Iris pigment epithelial cell (primary cell): ENCODE data around the gene MRPL55.
"Not testable (repeated sequence)": the region's sequence is repeated elsewhere in the genome, so short reads cannot be mapped to it uniquely, and the experiment has no call there.

ENCODE experiments used
- DNase-seq: peaks from one replicate; pipeline ENCODE4 v3.0.0-alpha.2; 2011; ENCODE audit warnings: low read depth

Gene MRPL55

GRCh38 chr1:228122921-228123441 lies 13.9 kb upstream of the MRPL55 start:
- no peak for DNase-seq

- DNase-seq, result peak; percentile 24
These were observed 11.9 kb upstream of the MRPL55 start for GRCh38 chr1:228120857-228121489.

GRCh38 chr1:228120351-228120750 lies 11.3 kb upstream of the MRPL55 start:
- DNase-seq, result no peak

- DNase-seq, result no peak
These were observed 8.9 kb upstream of the MRPL55 start for GRCh38 chr1:228118040-228118439.

GRCh38 chr1:228117335-228117734 lies 8.2 kb upstream of the MRPL55 start:
- DNase-seq, result no peak

- DNase-seq, result no peak
These were observed 5.7 kb upstream of the MRPL55 start for GRCh38 chr1:228114827-228115226.

GRCh38 chr1:228112617-228113016 lies 3.5 kb upstream of the MRPL55 start:
- DNase-seq, result no peak

- DNase-seq, result no peak
These were observed 3.1 kb upstream of the MRPL55 start for GRCh38 chr1:228112167-228112566.

GRCh38 chr1:228111315-228111714 lies 2.2 kb upstream of the MRPL55 start:
- DNase-seq, result not testable (repeated sequence)

- no peak for DNase-seq
These were observed 1.5 kb upstream of the MRPL55 start for GRCh38 chr1:228110556-228110955.

- peak; percentile 34 for DNase-seq
These were observed 926 bp upstream of the MRPL55 start for GRCh38 chr1:228109962-228110488.

GRCh38 chr1:228108742-228109072 lies 392 bp downstream of the MRPL55 start:
- DNase-seq, result no peak

- DNase-seq, result no peak
These were observed 926 bp downstream of the MRPL55 start for GRCh38 chr1:228108055-228108690.

- DNase-seq, result no peak
These were observed 1.5 kb downstream of the MRPL55 start for GRCh38 chr1:228107636-228108035.

- no peak for DNase-seq
These were observed 2.4 kb downstream of the MRPL55 start for GRCh38 chr1:228106800-228107054.

GRCh38 chr1:228105996-228106799 lies 2.9 kb downstream of the MRPL55 start:
- no peak for DNase-seq

- no peak for DNase-seq
These were observed 3.7 kb downstream of the MRPL55 start for GRCh38 chr1:228105270-228105995.

- no peak for DNase-seq
These were observed 4.4 kb downstream of the MRPL55 start for GRCh38 chr1:228104526-228105269.

- peak; percentile 89 for DNase-seq
These were observed 6.1 kb downstream of the MRPL55 start, which contains the start of gene C1orf35 for GRCh38 chr1:228102791-228103620. C1orf35 (minus strand) TSS chr1:228103325; CDS start chr1:228103227, 98 bp downstream.

- peak; percentile 40 for DNase-seq
These were observed 6.9 kb downstream of the MRPL55 start for GRCh38 chr1:228101994-228102790.
